SK-N-SH (cell line): ENCODE data around the gene DOCK6. TPM values are rescaled to one million over a fixed set of nuclear protein-coding genes. Genes with fewer than 3 reads are reported as not detected.

Experiments used
- CTCF ChIA-PET: fragments of 300-600, 350-600 bp; formaldehyde crosslinking; extraction: SDS; loops from one replicate; lab custom pipeline; 2021; lab: Yijun Ruan, JAX
- POLR2A ChIA-PET: fragments of 350-600 bp; sonication (Branson Sonifier 250); formaldehyde crosslinking; extraction: SDS; loops from one replicate; lab custom pipeline; 2020; ENCODE audit warnings: antibody characterized with exemption, inconsistent platforms; lab: Yijun Ruan, JAX
- DNase-seq: peaks from one replicate; pipeline ENCODE4 v3.0.0; 2012
- H2AFZ ChIP-seq: fragments of 200-600 bp; sonication (generic); 2 replicates; pipeline ENCODE4 v1.8.1; 2016; ENCODE audit warnings: antibody characterized with exemption, mild to moderate bottlenecking, low read depth
- H3F3A ChIP-seq: fragments of 200-600 bp; sonication (generic); replicated peaks from 2 replicates; pipeline ENCODE3; 2016; ENCODE audit warnings: antibody characterized with exemption, mild to moderate bottlenecking; ENCODE audit not compliant: insufficient read depth
- H3K27ac ChIP-seq, 2 experiments: fragments of 200-500 bp in 1 of 2; fragments of 200-600 bp in 1 of 2; sonication (Bioruptor generic) in 1 of 2; sonication (generic), shearing (Covaris generic) in 1 of 2; 2 replicates each; pipeline versions ENCODE4 v1.5.1 to v1.6.1; 2014 to 2016; ENCODE audit warnings: low read depth in 2 of 2, inconsistent platforms in 1 of 2, low read length in 1 of 2, mild to moderate bottlenecking in 1 of 2, mixed read lengths in 1 of 2
- H3K27me3 ChIP-seq: fragments of 200-600 bp; sonication (generic), shearing (Covaris generic); 2 replicates; pipeline ENCODE4 v1.6.1; 2016; ENCODE audit warnings: mixed run types; ENCODE audit not compliant: insufficient read depth
- H3K36me3 ChIP-seq, 2 experiments: fragments of 200-500 bp in 1 of 2; fragments of 200-600 bp in 1 of 2; sonication (Bioruptor generic) in 1 of 2; sonication (generic) in 1 of 2; replicated peaks in 1 of 2; 2 replicates each; pipeline versions ENCODE3 to v1.5.1; 2014 to 2016; ENCODE audit warnings: low read length in 1 of 2, mild to moderate bottlenecking in 1 of 2; ENCODE audit not compliant: insufficient read depth in 2 of 2, control insufficient read depth in 1 of 2
- H3K4me1 ChIP-seq, 2 experiments: fragments of 200-500 bp in 1 of 2; fragments of 200-600 bp in 1 of 2; sonication (Bioruptor generic) in 1 of 2; sonication (generic), shearing (Covaris generic) in 1 of 2; 2 replicates each; pipeline versions ENCODE4 v1.5.1 to v1.6.1; 2014 to 2016; ENCODE audit warnings: low read depth in 1 of 2, low read length in 1 of 2, mixed run types in 1 of 2; ENCODE audit not compliant: insufficient read depth in 2 of 2, control insufficient read depth in 1 of 2
- H3K4me2 ChIP-seq: fragments of 200-600 bp; sonication (generic), shearing (Covaris generic); 2 replicates; pipeline ENCODE4 v1.6.1; 2017; ENCODE audit warnings: mixed run types
- H3K4me3 ChIP-seq, 2 experiments: fragments of 200-500 bp in 1 of 2; fragments of 200-600 bp in 1 of 2; sonication (Bioruptor generic) in 1 of 2; sonication (generic), shearing (Covaris generic) in 1 of 2; 2 replicates each; pipeline versions ENCODE4 v1.5.1 to v1.8.1; 2014 to 2016; ENCODE audit warnings: low read depth in 2 of 2, inconsistent platforms in 1 of 2, low read length in 1 of 2, mild to moderate bottlenecking in 1 of 2, mixed read lengths in 1 of 2, moderate library complexity in 1 of 2
- H3K79me2 ChIP-seq: fragments of 200-600 bp; sonication (generic); 2 replicates; pipeline ENCODE4 v1.8.1; 2017; ENCODE audit warnings: mild to moderate bottlenecking; ENCODE audit not compliant: insufficient read depth
- H3K9ac ChIP-seq: fragments of 200-600 bp; sonication (generic); 2 replicates; pipeline ENCODE4 v1.6.1; 2017; ENCODE audit warnings: mixed run types
- H3K9me2 ChIP-seq: fragments of 200-600 bp; sonication (generic); 2 replicates; pipeline ENCODE4 v1.6.1; 2017; ENCODE audit warnings: mixed run types
- H3K9me3 ChIP-seq: fragments of 200-600 bp; sonication (generic); 2 replicates; pipeline ENCODE4 v1.6.1; 2017; ENCODE audit warnings: mixed run types, mild to moderate bottlenecking, moderate library complexity
- H4K20me1 ChIP-seq: fragments of 200-600 bp; sonication (generic); 2 replicates; pipeline ENCODE4 v1.6.1; 2017; ENCODE audit warnings: mild to moderate bottlenecking, mixed run types; ENCODE audit not compliant: insufficient read depth
- EP300 ChIP-seq, 2 experiments: IDR thresholded peaks; 2 replicates each; pipeline versions ENCODE4 v1.4.0 to v1.6.1; 2012; ENCODE audit warnings: borderline replicate concordance in 1 of 2, low read depth in 1 of 2, low read length in 1 of 2
- FOSL2 ChIP-seq: IDR thresholded peaks from 2 replicates; pipeline ENCODE4 v1.4.0; 2012; ENCODE audit warnings: low read depth, mild to moderate bottlenecking, moderate library complexity, borderline replicate concordance
- FOXJ3 ChIP-seq: sonication (generic); formaldehyde crosslinking; IDR thresholded peaks from 2 replicates; pipeline ENCODE4 v1.5.1; 2020; ENCODE audit warnings: mild to moderate bottlenecking, missing genetic modification reagents
- GABPA ChIP-seq: IDR thresholded peaks from 2 replicates; pipeline ENCODE4 v1.4.0; 2012; ENCODE audit warnings: low read depth, mild to moderate bottlenecking
- GATA2 ChIP-seq: sonication (generic); formaldehyde crosslinking; IDR thresholded peaks from 2 replicates; pipeline ENCODE4 v1.5.0; 2020; ENCODE audit warnings: mild to moderate bottlenecking, missing genetic modification reagents
- JUND ChIP-seq: IDR thresholded peaks from 2 replicates; pipeline ENCODE4 v1.4.0; 2012
- MAX ChIP-seq: IDR thresholded peaks from 2 replicates; pipeline ENCODE4 v1.4.0; 2012; ENCODE audit warnings: low read depth
- NFIC ChIP-seq: IDR thresholded peaks from 2 replicates; pipeline ENCODE4 v1.4.0; 2012; ENCODE audit warnings: borderline replicate concordance
- PBX3 ChIP-seq: IDR thresholded peaks from 2 replicates; pipeline ENCODE4; 2012
- POLR2AphosphoS5 ChIP-seq: IDR thresholded peaks from 2 replicates; pipeline ENCODE4 v1.6.1; 2012; ENCODE audit warnings: low read depth, low read length
- RFX5 ChIP-seq: IDR thresholded peaks from 2 replicates; pipeline ENCODE4 v1.6.1; 2012; ENCODE audit warnings: mild to moderate bottlenecking, improper control_type of control experiment, low read length
- RXRA ChIP-seq: IDR thresholded peaks from 2 replicates; pipeline ENCODE4 v1.4.0; 2012; ENCODE audit warnings: low read depth, mild to moderate bottlenecking, borderline replicate concordance
- SIN3A ChIP-seq: IDR thresholded peaks from 2 replicates; pipeline ENCODE4 v1.6.1; 2012; ENCODE audit warnings: low read depth, mild to moderate bottlenecking, low read length, moderate library complexity, borderline replicate concordance
- SMC3 ChIP-seq: IDR thresholded peaks from 2 replicates; pipeline ENCODE4 v1.6.1; 2012; ENCODE audit warnings: low read depth, low read length, improper control_type of control experiment
- TAF1 ChIP-seq: IDR thresholded peaks from 2 replicates; pipeline ENCODE4 v1.6.1; 2012; ENCODE audit warnings: low read depth, mild to moderate bottlenecking, low read length, moderate library complexity, borderline replicate concordance
- TCF12 ChIP-seq: IDR thresholded peaks from 2 replicates; pipeline ENCODE4 v1.4.0; 2012
- USF2 ChIP-seq: fragments of 150-350 bp; IDR thresholded peaks from 2 replicates; pipeline ENCODE4 v1.6.1; 2017; ENCODE audit warnings: antibody characterized with exemption, low read length, low read depth, borderline replicate concordance
- YY1 ChIP-seq: IDR thresholded peaks from 2 replicates; pipeline ENCODE4 v1.4.0; 2012; ENCODE audit warnings: low read depth, mild to moderate bottlenecking
- WGBS: methylation state at CpG from one replicate; pipeline ENCODE4 v1.1.6; 2017; ENCODE audit warnings: low lambda C conversion rate; 5-methylcytosine and 5-hydroxymethylcytosine counted together
- polyA plus RNA-seq, 3 experiments: library from polyadenylated mRNA; depleted of rRNA; stranded (reverse); fragments of >200 nt; gene quantifications; 2 replicates each; pipeline ENCODE4 v1.2.3, GENCODE V29; 2012
- TF ChIP-seq, protein P1 (sequence below): fragments of 150-350 bp; IDR thresholded peaks from 2 replicates; pipeline ENCODE4 v1.6.1; 2016; ENCODE audit warnings: mild to moderate bottlenecking, low read depth, low read length

DOCK6 gene
- polyA plus RNA-seq, 1 of the 3 experiments (the other 2 are of a cell fraction): 18.3 TPM

GRCh38 chr19:11260996-11261395, 1.3 kb downstream of the DOCK6 start (continued):
- no peak for TF ChIP-seq PBX3
- TF ChIP-seq FOXJ3 (CRISPR knock-in tag): no peak
- TF ChIP-seq NFIC: no peak
- TF ChIP-seq GATA2: no peak
- no peak for TF ChIP-seq USF2
- no peak for TF ChIP-seq TCF12
- no peak for TF ChIP-seq EP300 (IDR thresholded peaks at IDR 0.05; ENCODE audit: borderline replicate concordance in 1 of 2, low read depth in 1 of 2, low read length in 1 of 2)
- no peak for TF ChIP-seq JUND
- no peak for TF ChIP-seq POLR2AphosphoS5
- no peak for TF ChIP-seq SMC3
- TF ChIP-seq TAF1: no peak
- TF ChIP-seq RXRA: no peak

DNA sequence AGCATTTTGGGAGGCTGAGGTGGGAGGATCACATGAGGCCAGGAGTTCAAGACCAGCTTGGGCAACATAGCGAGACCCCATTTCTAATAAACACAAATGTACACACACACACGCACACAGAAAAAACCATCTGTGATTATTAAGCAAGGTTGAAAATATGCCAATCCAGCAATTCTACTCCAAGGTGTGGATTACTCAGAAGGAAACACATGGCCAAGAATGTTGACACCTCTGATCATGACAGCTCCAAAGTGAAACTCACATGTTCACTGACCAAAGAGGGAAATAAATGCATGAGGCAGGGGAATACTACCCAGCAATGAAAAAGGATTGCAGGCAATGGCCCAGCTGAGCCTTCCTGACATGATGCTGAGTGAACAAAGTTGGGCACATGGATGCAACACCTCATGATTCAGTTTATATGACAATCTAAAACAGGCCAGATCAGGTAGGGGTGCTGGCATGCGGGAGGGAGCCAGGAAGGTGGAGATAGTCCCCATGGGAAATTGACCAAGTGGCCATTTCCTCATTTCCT, 4.4 kb downstream of the DOCK6 start:
- no peak for DNase-seq

More for the DNA sequence above, 4.4 kb downstream of the DOCK6 start:
- Histone ChIP-seq H3K36me3 (no peaks in the 10 kb centered on the region), H3K9me3 (no peaks in the 10 kb centered on the region), H3K79me2 (no peaks in the 10 kb centered on the region), H3K27me3 (no peaks in the 10 kb centered on the region), H3K4me1 (peaks cover 0 to 4% of the 10 kb centered on the region in 2 experiments; a peak in 1 of 4 replicates), H3K4me2 (no peak overlapping the region), H3F3A (no peaks in the 10 kb centered on the region), H3K4me3 (no peak overlapping the region), H3K9me2 (no peaks in the 10 kb centered on the region), H3K27ac (no peak overlapping the region), H2AFZ (no peak overlapping the region), H3K9ac (no peak overlapping the region), H4K20me1 (no peaks in the 10 kb centered on the region)
- 94% methylated on average over 3 of the region's 3 CpGs for WGBS
- TF ChIP-seq GABPA (no peak), YY1 (no peak), MAX (no peak), POLR2AphosphoS5 (no peak), SIN3A (no peak), FOSL2 (no peak), RFX5 (no peak), EP300 (IDR thresholded peaks at IDR 0.05; ENCODE audit: borderline replicate concordance in 1 of 2, low read depth in 1 of 2, low read length in 1 of 2) (no peak)
- TF ChIP-seq, protein P1, sequence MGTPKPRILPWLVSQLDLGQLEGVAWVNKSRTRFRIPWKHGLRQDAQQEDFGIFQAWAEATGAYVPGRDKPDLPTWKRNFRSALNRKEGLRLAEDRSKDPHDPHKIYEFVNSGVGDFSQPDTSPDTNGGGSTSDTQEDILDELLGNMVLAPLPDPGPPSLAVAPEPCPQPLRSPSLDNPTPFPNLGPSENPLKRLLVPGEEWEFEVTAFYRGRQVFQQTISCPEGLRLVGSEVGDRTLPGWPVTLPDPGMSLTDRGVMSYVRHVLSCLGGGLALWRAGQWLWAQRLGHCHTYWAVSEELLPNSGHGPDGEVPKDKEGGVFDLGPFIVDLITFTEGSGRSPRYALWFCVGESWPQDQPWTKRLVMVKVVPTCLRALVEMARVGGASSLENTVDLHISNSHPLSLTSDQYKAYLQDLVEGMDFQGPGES: no peak
- ChIA-PET CTCF (interaction anchor here (0.6 to 1.6 kb wide), 2 partner anchors 15 to 35 kb away, joined by 3 to 6 read pairs; no protein-coding TSS in a partner anchor), POLR2A (no interaction called here)
